ENCODE results near the gene C1QTNF9.

GRCh38 chr13:24286624-24287023, 22.8 kb upstream of the C1QTNF9 start:
- no peak for TF ChIP-seq EZH2 (IDR thresholded peaks at IDR 0.05; ENCODE audit: borderline replicate concordance, low read depth, low read length, severe bottlenecking)
- TF ChIP-seq, protein P1, sequence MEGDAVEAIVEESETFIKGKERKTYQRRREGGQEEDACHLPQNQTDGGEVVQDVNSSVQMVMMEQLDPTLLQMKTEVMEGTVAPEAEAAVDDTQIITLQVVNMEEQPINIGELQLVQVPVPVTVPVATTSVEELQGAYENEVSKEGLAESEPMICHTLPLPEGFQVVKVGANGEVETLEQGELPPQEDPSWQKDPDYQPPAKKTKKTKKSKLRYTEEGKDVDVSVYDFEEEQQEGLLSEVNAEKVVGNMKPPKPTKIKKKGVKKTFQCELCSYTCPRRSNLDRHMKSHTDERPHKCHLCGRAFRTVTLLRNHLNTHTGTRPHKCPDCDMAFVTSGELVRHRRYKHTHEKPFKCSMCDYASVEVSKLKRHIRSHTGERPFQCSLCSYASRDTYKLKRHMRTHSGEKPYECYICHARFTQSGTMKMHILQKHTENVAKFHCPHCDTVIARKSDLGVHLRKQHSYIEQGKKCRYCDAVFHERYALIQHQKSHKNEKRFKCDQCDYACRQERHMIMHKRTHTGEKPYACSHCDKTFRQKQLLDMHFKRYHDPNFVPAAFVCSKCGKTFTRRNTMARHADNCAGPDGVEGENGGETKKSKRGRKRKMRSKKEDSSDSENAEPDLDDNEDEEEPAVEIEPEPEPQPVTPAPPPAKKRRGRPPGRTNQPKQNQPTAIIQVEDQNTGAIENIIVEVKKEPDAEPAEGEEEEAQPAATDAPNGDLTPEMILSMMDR (IDR thresholded peaks at IDR 0.05; ENCODE audit: borderline replicate concordance, extremely low read depth, low read length, poor library complexity, severe bottlenecking): no peak
